D721Med (cell line): ENCODE measurements around the gene HELT.
"Not testable (repeated sequence)": the region's sequence is repeated elsewhere in the genome, so short reads cannot be mapped to it uniquely, and the experiment has no call there.

ENCODE experiments used
- DNase-seq: peaks from one replicate; pipeline ENCODE4 v3.0.0; 2011; ENCODE audit warnings: low spot score; ENCODE audit not compliant: insufficient read length
- FAIRE-seq: peaks from 2 replicates; lab custom pipeline; 2011; peaks lifted over from hg19 to GRCh38; lab: Jason Lieb, UNC
- TF ChIP-seq, protein P1 (sequence below): IDR thresholded peaks from 2 replicates; pipeline ENCODE4 v1.5.1; 2012; ENCODE audit warnings: mild to moderate bottlenecking, control low read depth; ENCODE audit not compliant: insufficient read depth; ENCODE audit errors: missing control alignments

HELT gene

DNA sequence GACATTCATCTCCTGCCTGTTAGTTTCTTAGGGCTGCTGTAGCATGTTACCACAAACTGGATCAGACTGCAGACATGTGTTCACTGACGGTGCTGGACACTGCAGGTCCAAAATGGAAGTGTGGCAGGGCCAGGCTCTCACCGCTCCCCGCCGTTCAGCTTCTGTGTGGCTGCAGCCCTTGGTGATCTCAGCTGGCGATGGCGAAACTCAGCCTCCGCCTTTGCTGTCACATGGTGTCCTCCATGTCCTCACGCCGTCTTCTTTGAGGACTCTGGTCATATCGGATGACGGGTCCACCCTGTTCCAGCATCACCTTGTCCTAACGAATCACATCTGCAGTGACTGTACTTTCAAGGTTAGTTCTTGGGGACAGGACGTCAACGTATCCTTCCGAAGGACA is 25.9 kb upstream of the HELT start:
- no peak for FAIRE-seq
- no peak for DNase-seq
- TF ChIP-seq, protein P1, sequence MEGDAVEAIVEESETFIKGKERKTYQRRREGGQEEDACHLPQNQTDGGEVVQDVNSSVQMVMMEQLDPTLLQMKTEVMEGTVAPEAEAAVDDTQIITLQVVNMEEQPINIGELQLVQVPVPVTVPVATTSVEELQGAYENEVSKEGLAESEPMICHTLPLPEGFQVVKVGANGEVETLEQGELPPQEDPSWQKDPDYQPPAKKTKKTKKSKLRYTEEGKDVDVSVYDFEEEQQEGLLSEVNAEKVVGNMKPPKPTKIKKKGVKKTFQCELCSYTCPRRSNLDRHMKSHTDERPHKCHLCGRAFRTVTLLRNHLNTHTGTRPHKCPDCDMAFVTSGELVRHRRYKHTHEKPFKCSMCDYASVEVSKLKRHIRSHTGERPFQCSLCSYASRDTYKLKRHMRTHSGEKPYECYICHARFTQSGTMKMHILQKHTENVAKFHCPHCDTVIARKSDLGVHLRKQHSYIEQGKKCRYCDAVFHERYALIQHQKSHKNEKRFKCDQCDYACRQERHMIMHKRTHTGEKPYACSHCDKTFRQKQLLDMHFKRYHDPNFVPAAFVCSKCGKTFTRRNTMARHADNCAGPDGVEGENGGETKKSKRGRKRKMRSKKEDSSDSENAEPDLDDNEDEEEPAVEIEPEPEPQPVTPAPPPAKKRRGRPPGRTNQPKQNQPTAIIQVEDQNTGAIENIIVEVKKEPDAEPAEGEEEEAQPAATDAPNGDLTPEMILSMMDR, result no peak

- TF ChIP-seq, protein P1, result no peak
- FAIRE-seq (no peak), DNase-seq (no peak)
Measured at GRCh38 chr4:184993247-184993646, 25.0 kb upstream of the HELT start.

GRCh38 chr4:184994010-184994622 is 24.2 kb upstream of the HELT start:
- DNase-seq (no peak), FAIRE-seq (no peak)
- TF ChIP-seq, protein P1, result no peak

DNA sequence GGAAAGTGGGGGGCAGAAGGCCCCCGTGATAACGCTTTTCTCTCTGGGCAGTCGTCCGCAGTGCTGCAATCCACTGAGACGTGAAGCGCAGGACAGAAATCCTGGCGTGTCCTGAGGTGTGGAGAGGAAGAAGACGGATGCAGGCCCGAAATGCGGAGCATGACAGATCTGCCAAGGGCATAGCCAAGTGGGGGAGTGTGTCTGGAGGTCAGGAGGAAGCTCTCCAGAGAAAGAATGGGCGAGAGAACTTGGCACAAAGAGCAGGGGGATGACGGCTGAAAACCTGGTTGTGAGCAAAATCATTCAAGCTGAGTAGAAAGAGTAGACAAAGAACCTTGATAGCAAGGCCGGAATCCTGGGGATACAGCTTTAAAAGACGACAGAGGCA is 23.7 kb upstream of the HELT start:
- FAIRE-seq (no peak), DNase-seq (no peak)
- TF ChIP-seq, protein P1, result no peak

DNA sequence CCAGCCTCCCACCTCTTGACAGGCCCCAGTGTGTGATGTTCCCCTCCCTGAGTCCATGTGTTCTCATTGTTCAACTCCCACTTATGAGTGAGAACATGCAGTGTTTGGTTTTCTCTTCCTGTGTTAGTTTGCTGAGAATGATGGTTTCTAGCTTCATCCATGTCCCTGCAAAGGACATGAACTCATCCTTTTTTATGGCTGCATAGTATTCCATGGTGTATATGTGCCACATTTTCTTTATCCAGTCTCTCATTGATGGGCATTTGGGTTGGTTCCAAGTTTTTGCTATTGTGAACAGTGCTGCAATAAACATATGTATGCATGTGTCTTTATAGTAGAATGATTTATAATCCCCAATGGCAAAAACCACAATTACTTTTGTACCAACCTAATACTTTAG is 20.6 kb upstream of the HELT start:
- not testable (repeated sequence) for DNase-seq, FAIRE-seq

DNA sequence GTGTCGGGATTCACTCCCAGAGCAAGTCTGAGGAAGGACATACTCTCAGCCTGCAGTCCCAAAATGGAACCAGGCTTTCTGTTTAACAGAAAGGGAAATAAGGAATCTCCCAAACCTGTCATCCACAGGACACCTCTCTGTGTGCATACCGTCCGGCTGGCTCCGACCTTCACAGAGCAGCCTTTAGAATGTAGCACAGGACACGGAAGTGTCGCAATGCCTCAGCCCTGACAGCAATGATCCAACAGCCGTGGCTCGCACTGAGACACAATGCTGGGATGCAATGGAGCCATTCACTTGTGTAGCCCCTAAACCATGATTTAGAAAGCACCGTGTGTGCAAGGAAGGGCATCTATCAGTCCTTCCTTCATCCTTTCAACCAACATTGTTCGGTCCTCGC is 15.5 kb upstream of the HELT start:
- no peak for FAIRE-seq
- TF ChIP-seq, protein P1, result no peak
- no peak for DNase-seq

GRCh38 chr4:185003596-185004351 is 14.5 kb upstream of the HELT start:
- TF ChIP-seq, protein P1, result no peak
- DNase-seq (no peak), FAIRE-seq (no peak)
